ENCODE measurements around the gene NFIA. TPM values are rescaled to one million over a fixed set of nuclear protein-coding genes. Genes with fewer than 3 reads are reported as not detected.

NFIA gene
- total and polyA plus RNA-seq, 8 donors, result 9.6 to 108 (median 37.2) TPM

GRCh38 chr1:61450872-61451571, 368.7 kb downstream of the NFIA start:
- TF ChIP-seq CTCF (IDR thresholded peaks at IDR 0.05), result no peak
- no peak for TF ChIP-seq POLR2AphosphoS5 (IDR thresholded peaks at IDR 0.05)
- TF ChIP-seq EP300 (IDR thresholded peaks at IDR 0.05), result no peak
- TF ChIP-seq POLR2A (IDR thresholded peaks at IDR 0.05), result no peak
- intact Hi-C loops (cut with DNase I; ENCODE audit: low total_unique reads), result loop anchor here (5.0 kb wide), 1 partner anchor 399 kb away; no protein-coding TSS in a partner anchor
- DNase-seq, result peak in 1 of 2 donors; percentile 57
- Histone ChIP-seq H3K4me1 (peaks cover 34 to 76% (median 55%) of the 10 kb centered on the region in 4 donors), H3K27ac (peak overlapping the region; percentile 28 to 81 (median 72)), H3K27me3 (no peaks in the 10 kb centered on the region), H3K4me3 (no peak overlapping the region), H3K9me3 (no peaks in the 10 kb centered on the region), H3K36me3 (peaks cover 0 to 15% (median 9%) of the 10 kb centered on the region in 4 donors)
- WGBS, 5 donors, result 53 to 60% (median 57%) methylated on average over 14 of the region's 14 CpGs

DNA sequence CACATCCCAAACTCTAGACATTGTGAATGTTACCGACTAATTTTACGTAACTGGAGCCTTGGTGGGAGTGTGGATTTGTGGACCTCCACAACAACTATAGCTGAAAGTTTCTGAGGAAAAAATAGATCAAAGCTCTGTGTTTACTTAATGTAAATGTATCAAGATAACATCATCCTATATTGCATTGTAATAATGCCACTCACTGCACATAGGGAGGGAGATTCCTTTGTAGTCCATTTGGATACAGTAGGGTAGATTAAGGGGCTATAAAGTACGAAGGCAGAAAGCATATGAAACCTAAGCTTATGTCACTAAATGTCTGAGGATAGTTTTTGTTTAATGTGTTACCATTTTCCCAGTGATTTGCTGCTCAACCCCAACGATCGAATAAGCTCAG, 369.2 kb downstream of the NFIA start:
- Histone ChIP-seq H3K27ac (peak overlapping the region in 4 of 5 donors; percentile 68 to 81 (median 74)), H3K4me3 (no peak overlapping the region), H3K27me3 (no peaks in the 10 kb centered on the region), H3K36me3 (peaks cover 0 to 16% (median 12%) of the 10 kb centered on the region in 4 donors), H3K4me1 (peaks cover 31 to 70% (median 51%) of the 10 kb centered on the region in 4 donors), H3K9me3 (no peaks in the 10 kb centered on the region)
- intact Hi-C loops (cut with DNase I; ENCODE audit: low total_unique reads), result loop anchor here (5.0 kb wide), 1 partner anchor 399 kb away; no protein-coding TSS in a partner anchor
- DNase-seq, result no peak
- TF ChIP-seq POLR2AphosphoS5 (IDR thresholded peaks at IDR 0.05) (no peak), POLR2A (IDR thresholded peaks at IDR 0.05) (no peak), CTCF (IDR thresholded peaks at IDR 0.05) (no peak), EP300 (IDR thresholded peaks at IDR 0.05) (no peak)
- 87 to 88% (median 88%) methylated on average over 5 of the region's 5 CpGs for WGBS, 5 donors

DNA sequence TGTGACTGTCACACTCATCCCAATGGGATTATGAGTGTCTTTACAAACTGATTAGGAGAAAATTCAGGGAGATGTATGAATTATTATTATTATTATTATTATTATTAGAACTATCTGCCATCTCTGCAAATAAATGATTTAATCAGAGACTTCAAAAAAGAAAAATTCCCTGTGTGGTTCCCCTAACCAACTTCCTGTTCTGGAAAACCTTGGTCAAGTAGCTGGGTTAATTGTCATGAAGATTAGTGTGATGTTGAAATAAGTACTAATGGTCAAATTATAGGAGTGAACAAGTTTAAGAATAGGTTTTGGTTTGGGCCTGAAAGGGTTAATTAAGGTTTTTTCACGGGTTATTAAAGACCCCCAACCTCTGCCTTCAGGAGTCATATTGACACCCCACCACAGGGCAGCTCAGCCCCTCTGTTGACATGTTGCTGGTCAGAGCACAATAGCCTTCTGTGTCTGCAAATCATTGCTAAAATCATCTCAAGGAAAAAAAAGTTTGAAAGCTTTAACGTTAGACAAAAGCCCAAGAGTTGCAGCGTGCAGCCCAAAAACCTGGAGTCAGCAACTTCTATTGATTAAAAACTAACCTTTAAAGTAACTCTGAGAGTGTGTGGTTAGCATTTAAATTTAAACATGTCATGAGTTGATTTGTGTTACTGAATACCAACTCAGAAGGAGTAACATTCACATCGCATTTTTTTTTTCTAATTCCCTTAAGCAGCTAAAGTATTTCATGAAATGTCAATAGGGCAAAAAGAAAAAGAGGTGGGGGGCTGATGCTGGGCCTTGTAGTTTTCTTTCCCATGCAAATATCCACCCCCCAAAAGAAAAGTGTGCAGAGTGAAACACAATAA, 370.0 kb downstream of the NFIA start:
- WGBS, 5 donors, result 4 to 11% (median 7%) methylated on average over 4 of the region's 4 CpGs
- Histone ChIP-seq H3K4me3 (no peak overlapping the region), H3K9me3 (no peaks in the 10 kb centered on the region), H3K4me1 (peaks cover 29 to 67% (median 47%) of the 10 kb centered on the region in 4 donors), H3K27ac (peak overlapping the region in 4 of 5 donors; percentile 68 to 78 (median 71)), H3K27me3 (no peaks in the 10 kb centered on the region), H3K36me3 (peaks cover 0 to 17% (median 13%) of the 10 kb centered on the region in 4 donors)
- no peak for TF ChIP-seq CTCF (IDR thresholded peaks at IDR 0.05)
- no peak for TF ChIP-seq POLR2A (IDR thresholded peaks at IDR 0.05)
- TF ChIP-seq EP300 (IDR thresholded peaks at IDR 0.05), result no peak
- TF ChIP-seq POLR2AphosphoS5 (IDR thresholded peaks at IDR 0.05), result no peak
- DNase-seq, result peak in 1 of 2 donors; percentile 48
- intact Hi-C loops (cut with DNase I; ENCODE audit: low total_unique reads), result loop anchor here (5.0 kb wide), 1 partner anchor 400 kb away; no protein-coding TSS in a partner anchor
